ENCODE measurements around the gene VPS13D.

Gene VPS13D

DNA sequence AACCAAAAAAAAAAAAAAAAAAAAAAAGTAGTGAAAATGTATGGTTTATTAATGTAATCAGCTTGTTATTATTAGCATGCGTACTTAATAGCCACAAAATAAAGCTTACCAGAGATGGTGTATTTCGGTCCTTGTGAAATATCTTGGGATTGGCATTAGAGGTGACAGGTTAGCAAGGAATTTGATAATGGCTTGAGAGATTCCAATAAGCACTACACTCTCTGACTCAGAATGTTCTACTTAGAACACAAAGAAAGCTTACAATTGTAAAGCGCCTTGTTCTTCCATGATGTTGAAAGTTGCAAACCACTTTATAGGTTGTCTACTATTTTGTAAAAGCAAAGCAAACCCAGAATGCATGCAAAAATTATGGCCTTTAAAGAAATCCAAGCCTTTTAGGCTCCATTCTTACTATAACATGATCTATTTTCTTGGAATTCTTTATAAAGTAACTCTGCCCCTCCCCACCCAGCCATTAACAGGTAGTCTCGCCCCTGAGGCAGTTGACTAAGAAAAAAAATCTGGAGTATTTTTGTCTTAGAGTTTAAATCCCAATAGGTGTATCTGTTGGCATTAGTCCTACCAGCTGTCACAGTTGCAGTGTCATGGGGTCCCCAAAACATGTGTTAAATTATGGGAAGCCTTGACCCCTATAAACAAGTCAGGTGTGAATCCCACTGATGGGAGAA, 259.0 kb downstream of the VPS13D start:
- DNase-seq (ENCODE audit: low spot score): no peak

DNA sequence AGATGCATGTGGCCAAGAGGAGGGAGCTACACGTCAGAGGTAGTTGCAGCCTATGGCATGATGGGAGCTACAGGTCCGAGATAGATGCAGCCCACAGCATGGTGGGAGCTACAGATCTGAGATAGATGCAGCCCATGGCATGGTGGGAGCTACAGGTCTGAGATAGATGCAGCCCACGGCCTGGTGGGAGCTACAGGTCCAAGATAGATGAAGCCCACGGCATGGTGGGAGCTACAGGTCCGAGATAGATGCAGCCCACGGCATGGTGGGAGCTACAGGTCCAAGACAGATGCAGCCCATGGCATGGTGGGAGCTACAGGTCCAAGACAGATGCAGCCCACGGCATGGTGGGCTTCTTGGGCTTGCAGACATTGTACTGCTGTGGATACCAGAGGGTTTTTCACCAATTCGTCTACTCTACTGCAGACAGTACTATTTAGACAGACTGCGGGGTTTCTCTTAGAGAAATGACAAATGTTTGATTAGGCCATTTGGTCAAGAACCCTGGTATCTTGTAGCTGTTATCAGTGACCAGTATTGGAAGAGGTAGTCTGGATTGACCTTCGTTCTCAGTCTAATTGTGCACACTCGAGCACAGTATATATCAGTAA, 260.8 kb downstream of the VPS13D start:
- DNase-seq (ENCODE audit: low spot score): no peak

DNA sequence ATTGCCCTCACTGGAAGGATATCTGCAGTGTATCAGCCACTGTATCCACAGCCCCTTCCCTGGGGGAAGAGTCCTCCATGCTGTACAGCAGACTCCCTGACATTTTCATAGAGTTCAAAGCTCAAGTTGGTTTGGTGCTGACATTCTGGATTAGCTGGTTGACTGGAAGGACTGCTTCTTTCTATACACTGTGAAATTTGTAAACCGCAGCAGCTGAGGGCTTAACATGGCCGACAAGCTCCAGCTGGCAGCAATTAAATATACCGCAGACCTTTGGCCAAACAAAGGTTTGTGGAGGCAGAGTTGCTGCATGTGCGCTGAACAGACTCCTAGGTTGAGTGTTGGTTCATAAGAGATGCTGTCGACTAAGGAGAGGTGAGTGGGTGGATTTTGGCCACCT, 261.8 kb downstream of the VPS13D start:
- no peak for DNase-seq (ENCODE audit: low spot score)

DNA sequence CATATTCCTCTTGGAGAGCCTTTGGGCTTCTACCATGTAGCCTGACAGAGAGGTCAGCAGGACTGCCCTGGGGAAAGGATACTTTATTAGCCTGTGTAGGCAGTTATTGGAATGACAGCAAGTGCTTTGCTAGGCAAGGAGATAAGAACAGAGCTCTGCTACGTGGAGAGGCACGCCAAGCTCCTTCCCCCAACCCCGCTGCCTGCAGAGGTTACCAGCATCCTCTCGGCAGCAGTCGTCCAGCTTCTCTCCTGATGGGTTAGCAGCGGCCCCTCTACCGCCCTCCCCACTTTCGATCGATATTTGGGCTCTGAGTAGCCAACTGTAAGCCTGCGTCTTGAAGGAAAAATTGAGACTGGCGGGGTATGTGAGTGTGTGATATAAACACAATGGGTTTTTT, 265.9 kb downstream of the VPS13D start:
- no peak for DNase-seq (ENCODE audit: low spot score)

DNA sequence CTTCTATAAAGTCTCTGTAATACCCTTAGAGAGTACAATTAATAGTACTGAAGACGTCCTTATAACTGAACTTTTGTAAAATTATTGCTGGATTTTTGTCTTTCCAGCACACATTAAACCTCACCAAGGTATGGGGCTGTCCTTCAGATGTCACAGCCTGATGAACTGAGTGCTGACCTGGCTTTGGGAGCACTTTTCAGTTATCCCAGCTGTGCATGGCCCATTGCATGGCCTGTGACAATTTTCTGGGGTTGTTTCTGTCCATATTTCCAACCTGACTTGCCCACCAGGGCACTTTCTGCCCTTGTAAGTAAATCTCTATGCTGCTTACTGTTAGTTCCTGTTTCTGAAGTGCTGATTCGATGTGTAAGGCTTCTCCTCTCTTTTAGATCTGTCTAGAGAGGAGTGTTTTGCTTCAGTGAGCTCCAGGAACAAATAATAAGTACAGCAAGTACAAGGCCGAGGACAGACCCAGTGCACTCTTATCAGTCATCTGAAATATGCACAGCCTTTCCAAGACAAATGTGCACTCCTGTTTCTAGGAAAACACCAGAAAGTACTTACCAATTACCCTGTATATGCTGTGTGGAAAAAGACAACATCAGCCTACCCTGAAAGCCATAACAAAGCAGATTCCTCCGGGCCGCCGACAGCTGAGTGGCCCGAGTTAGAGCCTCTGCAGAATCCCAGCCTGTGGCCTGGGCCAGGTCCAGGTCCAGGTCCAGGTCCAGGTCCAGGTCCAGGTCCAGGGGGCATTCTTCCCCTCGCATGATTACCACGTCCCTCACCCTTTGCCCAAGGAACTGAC, 266.5 kb downstream of the VPS13D start:
- DNase-seq (ENCODE audit: low spot score): no peak

DNA sequence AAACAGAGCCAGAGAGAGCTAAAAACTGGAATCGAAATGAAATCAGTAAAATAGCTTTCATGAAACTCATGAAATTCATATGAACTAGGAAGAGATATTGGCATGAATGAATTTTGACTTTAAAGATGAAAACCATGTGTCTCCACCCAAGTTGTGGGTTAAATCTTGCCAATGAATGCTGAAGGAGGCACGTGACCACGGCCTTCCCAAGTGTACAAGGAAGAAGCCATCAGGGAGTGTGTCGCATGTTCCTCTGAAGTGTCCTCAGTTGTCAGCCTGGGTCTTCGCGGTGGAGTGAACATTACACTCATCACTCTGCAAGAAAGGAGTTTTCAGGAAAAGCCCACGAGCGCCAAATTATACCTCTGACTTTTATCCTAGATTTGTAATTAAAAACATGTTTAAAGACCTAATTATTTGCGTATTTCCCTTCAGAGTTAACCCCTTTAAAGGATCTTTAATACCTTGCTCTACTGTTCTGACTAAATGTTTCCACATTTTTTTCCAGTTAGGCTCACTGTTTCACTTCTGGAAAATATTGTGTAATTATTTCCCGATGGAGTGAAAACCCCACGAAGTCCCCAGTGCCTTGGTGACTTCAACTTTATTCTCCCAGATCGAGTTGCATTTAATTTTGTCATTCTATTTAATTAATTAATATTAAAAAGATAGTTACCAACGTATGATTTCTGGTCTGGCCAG, 269.9 kb downstream of the VPS13D start:
- DNase-seq (ENCODE audit: low spot score): peak; percentile 52

DNA sequence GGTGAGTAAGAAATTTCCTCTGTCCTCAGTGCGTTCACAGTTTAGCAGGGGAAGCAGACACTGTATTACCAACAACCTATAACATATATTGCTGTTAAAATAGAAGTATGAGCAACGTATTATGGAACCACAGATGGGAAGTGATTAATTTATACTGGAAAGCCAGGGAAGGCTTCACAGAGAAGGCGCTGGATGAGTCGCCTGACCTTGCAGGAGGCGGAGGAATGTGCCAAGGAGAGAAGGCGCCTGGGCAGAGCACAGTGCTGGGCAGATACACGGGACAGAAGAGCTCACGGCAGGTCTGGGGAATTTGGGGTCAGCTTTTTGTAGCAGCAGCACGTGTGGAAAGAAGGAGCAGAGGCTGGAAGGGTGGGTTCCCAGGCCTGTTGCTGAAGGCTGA, 271.8 kb downstream of the VPS13D start:
- DNase-seq (ENCODE audit: low spot score): peak; percentile 63

DNA sequence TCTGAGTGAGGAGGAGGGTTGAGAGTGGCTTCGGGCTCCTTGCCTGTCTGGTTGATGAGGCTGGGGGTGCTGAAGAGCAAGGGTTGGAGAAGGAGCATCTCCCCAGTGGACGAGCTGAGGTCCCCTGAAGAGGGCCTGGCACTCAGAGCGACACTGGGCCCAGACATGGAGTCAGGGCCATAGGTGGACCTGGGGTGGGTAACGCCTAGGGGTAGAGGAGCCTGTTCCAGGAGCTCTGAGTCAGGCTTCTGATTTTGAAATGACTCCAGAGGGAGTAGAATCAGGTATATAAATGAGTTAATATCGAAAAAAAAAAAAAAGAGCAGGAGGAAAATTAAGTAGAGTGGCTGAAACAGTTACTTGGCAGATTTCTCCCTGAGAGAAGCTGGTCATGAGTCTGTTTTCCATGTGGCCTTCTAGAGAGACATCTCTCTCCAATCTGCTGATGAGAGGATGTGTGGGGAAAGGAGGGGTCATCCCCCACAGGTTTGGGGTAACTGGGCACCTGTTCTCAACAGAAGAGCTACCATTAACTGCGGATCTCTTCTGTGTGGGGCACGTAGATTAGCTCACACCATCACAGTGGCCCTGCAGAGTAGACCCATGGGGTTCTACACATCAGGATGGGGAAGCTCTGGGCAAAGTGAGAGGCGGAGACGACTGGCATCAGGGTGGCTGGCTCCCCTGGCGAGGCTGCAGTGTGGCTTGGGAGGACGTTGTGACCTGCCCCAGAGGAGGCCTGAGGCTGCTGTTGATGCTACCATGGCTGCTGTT, 272.7 kb downstream of the VPS13D start:
- DNase-seq (ENCODE audit: low spot score): no peak

DNA sequence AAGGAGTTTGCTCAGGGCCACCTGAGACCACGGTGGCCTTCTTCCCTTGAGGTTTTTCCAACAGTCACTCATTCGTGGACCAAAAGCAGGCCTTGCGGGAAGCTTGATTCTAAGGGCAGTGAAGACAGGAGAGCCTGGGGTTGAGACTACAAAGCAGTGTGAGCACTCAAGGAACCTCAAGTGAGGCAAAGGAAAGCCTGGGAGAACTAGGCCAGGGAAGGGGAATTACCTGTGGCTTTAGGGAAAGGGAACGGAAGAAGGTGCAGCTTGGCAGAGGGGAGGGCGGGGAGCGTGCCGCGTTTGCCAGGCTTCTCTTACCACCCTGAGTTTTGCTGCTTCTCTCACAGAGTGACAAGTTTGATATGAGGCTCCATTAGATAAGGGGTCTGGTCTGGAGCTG, 273.9 kb downstream of the VPS13D start:
- DNase-seq (ENCODE audit: low spot score): no peak

DNA sequence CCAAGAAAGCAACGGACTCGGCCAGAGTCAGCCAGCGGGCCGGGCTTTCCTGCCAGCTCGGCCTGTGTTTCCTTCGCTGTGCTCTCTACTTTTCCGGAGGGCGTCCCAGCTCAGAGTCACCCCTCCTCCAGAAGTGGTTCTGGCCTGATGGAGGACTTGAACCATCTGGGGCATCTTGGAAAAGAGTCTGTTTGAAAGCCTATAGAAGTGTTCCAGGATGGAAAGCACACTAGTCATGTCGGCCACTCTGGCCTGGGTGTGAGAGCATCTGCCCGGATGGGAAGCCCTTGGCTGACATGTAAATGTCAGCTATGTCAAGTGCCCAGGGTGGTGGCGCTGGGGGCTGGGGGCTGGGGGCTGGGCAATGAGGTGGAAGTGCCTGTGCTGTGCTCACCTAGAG, 274.8 kb downstream of the VPS13D start:
- no peak for DNase-seq (ENCODE audit: low spot score)

DNA sequence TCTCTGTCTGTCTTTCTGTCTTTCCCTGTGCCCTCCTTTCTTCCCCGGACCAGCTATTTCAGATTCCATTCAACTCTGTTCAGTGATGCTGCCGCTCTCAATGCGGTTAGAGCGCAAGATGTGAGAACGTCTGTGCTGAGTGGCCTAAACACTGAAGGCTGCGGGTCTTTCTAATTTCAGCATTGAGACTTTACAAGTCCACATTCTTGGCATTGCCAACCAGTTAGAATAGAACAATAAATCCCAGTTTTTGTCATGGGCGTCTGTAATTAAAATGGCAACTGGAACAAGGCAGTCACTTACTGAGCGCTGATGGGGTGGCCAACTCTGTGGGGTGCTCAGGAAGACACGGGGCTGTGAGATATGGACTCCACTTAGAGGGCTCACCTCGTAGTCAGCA, 275.4 kb downstream of the VPS13D start:
- no peak for DNase-seq (ENCODE audit: low spot score)

DNA sequence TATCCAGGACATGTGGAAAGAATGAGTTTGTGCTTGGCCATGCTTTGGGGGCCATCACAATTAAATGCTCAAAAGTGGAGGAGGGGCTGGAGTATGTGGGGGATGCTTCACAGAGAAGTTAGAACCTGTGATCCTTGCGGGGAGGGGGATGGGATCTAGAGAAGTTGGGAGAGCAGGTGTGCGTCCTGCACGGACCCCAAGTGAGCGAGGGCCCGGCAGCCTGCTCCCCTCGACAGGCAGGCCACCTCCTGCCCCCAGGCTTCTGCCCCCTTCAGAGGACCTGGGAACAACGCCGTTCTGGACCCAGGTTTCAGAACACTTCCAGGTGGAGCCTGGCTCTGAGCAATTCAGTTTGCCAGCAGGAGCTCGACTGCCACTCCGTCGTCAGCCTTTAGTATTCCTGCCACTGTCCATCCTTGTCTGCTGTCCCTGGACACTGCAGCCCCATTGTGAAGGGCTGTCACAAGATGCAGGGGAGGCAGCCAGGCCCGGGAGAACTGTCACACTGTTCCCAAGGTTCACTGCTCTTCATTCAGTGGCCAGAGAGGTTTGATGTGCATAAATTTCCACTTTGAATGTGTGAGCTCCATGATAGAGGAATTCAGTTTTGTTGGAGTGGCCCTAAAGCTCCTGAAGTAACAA, 275.9 kb downstream of the VPS13D start:
- DNase-seq (ENCODE audit: low spot score): no peak

DNA sequence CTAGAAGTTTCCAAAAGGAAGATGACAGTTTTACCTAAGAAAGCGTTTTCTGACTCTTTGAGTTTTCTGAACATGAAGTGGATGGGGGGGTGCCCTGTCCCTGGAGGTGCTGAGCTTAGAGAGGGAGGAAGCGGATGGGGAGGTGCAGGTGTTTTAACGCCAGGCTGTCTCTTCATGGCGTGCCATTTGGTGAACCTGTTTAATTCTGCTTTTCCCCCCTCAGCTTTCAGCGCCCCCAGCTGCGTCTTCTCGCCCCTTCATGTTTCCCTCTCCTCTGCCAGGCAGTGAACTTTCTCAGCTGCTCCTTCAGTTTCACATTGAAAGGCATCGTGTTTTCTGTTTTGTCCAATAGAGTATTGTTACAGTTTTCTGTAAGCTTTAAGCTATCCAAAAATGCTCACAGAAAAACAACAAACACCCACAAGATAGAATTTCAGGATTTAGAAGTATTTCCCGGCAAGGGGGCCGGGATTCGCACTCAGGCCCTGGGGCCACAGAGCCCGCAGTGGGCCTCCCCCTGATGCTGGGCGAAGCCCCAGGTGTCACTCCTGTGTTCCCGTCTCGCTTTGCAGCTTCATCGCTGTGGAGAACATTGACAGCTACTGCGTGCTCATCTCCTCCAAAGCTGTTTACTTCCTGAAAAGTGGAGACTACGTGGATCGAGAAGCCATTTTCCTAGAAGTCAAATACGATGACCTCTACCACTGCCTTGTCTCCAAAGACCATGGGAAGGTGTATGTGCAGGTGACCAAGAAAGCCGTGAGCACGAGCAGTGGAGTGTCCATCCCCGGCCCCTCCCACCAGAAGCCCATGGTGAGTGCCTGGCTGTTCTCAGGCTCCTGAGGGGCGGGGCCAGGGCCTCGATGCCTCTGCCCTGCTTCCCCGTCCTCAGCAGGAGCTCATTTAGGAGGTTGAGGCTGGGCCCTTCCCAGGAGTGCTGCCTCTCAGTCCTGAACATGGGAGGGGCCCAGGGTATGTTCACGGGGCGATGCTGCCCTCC, 276.8 kb downstream of the VPS13D start:
- no peak for DNase-seq (ENCODE audit: low spot score)

DNA sequence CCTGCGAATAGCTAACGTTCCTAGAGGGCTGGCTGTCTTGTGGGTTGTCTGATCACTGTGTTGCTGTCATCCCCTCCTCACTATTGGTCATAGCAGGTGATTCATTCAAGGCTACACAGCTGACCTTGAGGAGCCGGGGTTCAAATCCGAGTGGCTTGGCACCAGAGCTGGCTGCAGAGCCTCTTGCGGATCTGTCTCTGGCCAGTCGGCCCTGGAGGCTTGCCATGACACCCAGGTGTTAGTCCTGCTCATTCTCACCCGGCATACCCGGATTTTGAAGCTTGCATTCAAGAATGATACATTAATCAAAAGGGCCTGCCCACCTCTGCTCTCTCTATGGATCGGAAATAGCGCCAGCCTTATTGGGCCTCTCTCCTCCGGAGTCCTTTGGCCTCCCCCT, 277.8 kb downstream of the VPS13D start:
- no peak for DNase-seq (ENCODE audit: low spot score)

DNA sequence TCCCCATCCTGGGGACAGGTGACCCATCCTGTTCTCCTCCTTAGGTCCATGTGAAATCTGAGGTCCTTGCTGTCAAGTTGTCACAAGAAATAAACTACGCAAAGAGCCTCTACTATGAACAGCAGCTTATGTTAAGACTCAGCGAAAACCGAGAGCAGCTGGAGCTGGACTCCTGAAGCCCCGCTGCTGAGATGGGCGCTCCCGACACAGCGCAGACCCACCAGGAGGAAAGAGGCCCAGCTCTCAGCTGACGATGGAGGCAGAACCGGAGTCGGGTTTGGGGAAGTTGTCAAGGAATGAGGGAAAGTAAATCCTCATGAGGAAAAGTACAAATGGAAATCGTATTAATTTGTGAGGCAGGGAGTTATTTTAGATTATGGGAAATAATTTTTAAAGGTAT, 279.0 kb downstream of the VPS13D start:
- no peak for DNase-seq (ENCODE audit: low spot score)

DNA sequence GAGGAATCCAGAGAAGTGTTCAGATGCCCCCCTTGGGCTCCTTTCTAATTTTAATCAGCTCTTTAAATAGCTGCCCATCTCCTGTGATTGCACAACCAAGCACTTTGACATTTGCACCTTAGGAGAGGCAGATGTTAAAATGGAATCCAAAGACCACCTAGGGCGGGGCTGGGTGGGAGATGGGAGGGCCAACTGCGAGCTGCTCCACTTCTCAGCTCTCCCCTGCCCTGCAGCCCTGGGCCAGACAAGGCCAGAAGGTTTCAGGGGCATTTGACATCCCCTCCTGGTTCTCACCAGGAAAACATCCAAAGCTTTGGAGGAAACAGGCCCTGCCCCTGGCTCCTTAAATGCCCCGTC, 281.3 kb downstream of the VPS13D start:
- no peak for DNase-seq (ENCODE audit: low spot score)

DNA sequence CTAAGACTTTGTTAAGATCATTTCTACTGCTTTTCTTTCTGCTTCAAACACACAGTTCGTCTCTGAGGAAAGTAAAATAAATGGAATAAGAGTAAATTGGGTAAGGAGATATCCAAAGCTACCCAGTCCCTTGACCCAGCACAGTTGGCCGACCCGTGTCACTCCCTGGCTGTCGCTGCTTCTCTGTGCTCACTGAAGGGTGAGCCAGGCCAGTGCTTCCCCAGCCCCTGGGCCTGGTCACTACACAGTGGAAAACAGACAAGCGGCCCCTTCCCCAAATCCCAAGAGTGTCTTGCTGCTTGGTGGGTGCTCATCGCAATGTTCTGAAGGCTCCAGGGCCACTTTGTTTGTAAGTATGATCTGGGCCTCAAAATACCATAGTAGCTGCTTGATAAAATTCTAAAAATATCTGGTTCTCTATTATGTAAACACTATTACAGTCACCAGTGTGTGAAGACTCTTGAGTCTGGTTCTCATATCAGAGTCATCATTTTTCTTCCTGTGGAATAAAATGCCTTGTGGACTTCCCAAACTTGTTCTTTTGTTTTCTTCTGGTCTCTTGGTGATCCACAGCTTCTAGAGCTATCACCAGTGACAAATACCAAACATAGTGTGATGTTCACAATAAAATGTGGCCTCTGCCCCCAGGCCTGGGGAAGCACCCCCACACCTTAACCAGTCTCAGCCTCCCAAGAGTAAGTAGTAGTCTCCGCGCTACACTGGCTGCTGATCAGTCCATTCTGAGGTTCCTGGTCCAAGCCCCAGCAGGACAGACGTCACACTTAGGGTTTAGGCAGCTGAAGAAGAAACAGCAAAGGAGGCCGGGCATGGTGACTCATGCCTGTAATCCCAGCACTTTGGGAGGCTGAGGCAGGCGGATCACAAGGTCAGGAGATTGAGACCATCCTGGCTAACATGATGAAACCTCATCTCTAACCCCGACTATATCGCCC, 282.0 kb downstream of the VPS13D start:
- no peak for DNase-seq (ENCODE audit: low spot score)

DNA sequence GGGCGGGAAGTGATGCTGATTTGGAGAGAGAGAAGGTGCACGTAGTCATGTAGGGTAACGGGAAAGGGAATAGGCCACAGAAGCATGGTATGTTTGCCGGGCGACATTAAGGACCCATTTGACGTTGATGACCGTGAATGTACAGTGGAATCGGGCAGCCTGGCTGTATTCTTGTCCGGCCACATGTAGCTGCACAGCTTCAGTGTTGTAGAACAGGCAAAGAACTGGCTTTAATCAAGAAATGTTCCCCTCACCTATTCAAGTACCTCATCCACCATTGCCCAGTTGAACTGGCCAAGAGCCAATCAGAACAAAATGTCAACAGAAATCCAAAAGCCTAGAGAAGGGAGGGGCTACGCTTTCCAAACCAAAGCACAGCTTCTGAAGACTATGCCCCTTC, 283.4 kb downstream of the VPS13D start:
- DNase-seq (ENCODE audit: low spot score): no peak

DNA sequence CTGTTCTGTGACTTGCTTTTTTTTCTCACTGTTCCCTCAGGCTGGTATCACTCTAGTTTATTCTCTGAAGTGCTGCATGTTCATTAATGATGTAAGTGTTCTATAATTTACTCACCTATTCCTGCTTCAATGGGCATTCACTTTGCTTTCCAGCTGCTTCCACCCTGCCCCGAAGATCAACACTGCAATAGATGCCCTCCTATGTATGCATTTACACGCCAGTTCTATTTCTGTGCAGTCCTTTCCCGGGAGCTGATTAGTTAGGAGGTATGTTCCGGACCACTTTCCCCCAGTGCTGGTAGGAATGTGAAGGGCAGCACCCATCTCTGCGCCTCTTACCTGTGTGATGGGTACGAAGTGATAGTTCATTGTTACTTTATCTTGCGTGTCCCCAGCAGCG, 284.8 kb downstream of the VPS13D start:
- no peak for DNase-seq (ENCODE audit: low spot score)

All from GM03348 (cell line).